OCI-LY7 (cell line): ENCODE data around the gene STARD7.

Source experiments
- CTCF ChIP-seq: fragments of 200-600 bp; sonication (generic); conservative IDR thresholded peaks from 2 replicates; pipeline ENCODE4 v1.5.1; 2014; ENCODE audit warnings: mild to moderate bottlenecking, antibody characterized with exemption, low read length, moderate library complexity, mixed read lengths
- EZH2phosphoT487 ChIP-seq: fragments of 200-600 bp; sonication (generic); IDR thresholded peaks from 2 replicates; pipeline ENCODE4 v1.6.1; 2018; ENCODE audit warnings: low read depth, borderline replicate concordance, mild to moderate bottlenecking, mixed run types, antibody characterized with exemption, low read length, moderate library complexity, mixed read lengths

GRCh38 chr2:96157649-96158553 is 50.7 kb downstream of the STARD7 start:
- TF ChIP-seq CTCF (no peak), EZH2phosphoT487 (no peak)
